Measurements from ENCODE around the gene SKI.
"Not testable (repeated sequence)": the region's sequence is repeated elsewhere in the genome, so short reads cannot be mapped to it uniquely, and the experiment has no call there.

SKI gene

DNA sequence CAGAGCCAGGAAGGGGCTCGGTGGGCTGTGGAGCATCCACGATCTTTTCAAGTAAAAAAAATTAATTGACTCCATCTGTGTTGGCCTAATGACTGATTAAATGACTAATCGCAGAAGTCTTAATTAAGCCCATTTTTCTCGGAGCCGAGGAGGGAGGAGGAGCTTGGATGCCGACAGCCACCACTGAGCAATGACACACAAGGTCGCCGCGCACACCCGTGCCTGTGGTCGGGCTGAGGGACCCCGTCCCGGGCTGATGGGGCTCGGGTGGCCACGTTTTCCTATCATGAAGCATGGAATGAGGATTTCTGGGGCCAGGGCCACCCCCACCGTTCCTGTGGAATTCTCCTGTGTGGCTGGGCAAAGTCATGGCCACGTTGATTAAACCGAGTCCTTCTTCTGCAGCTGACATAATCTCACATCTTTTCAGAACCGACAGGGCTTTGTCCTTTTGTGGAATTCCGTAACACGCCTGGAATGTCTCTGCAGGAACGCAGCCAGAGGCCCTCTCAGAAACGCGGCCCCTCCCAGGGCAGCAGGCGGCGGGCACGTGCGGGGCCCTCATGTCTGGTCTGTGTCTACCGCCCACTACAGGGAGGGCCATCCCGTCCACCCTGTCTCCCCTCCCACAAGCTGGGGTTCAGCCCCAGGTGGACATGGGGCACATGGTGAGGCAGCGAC, 102.5 kb downstream of the SKI start:
- no peak overlapping the region for H3K27ac ChIP-seq (replicated peaks; ENCODE audit: low read length)

DNA sequence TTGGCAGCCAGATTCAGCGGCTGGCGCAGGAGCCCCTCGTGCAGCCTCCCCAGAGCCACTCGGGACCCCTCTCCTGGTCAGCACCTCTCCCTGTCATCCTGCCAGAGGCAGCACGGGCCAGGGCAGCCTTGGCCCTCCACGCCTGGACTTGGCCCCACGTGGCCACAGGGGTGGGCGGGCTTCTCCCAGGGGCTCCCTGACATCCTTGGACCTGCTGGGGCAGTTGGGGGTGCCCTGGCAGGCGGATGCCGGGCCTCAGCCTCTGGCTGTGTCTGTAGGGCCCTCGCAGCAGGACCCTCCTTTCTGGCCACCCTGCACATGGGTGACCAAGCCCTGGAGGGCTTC, 103.1 kb downstream of the SKI start:
- no peak overlapping the region for H3K27ac ChIP-seq (replicated peaks; ENCODE audit: low read length)
- no peak overlapping the region for H3K4ac ChIP-seq (ENCODE audit: low read length)
- no peak overlapping the region for H2AFZ ChIP-seq (ENCODE audit: low read length)
- H2BK12ac ChIP-seq (ENCODE audit: low read length), result peak overlapping the region; percentile 46
- H3K79me1 ChIP-seq (ENCODE audit: low read depth, low read length), result no peaks in the 10 kb centered on the region
- no peak for DNase-seq (ENCODE audit: low spot score)
- no CpG with 5 or more reads among the region's 11 CpGs for WGBS, 2 donors (ENCODE audit: extremely low coverage in 2 of 2, insufficient read length in 2 of 2, insufficient replicate concordance in 1 of 2)
- H4K8ac ChIP-seq (ENCODE audit: low read depth, low read length), result no peak overlapping the region
- peak overlapping the region; percentile 72 for H2AK5ac ChIP-seq (ENCODE audit: low read depth, low read length)
- no peak overlapping the region for H3K4me3 ChIP-seq (ENCODE audit: low read length in 2 of 2)
- peak overlapping the region; percentile 8 for H3K23ac ChIP-seq (ENCODE audit: low read depth, low read length, poor library complexity)
- H3K36me3 ChIP-seq (replicated peaks in 1 of 2; ENCODE audit: control insufficient read depth in 2 of 2, insufficient read depth in 2 of 2, low read length in 2 of 2), result no peaks in the 10 kb centered on the region
- H4K91ac ChIP-seq (ENCODE audit: low read depth, low read length, poor library complexity), result no peak overlapping the region
- no peaks in the 10 kb centered on the region for H3K27me3 ChIP-seq (ENCODE audit: control insufficient read depth in 3 of 3, insufficient read depth in 3 of 3, low read depth in 1 of 3, low read length in 3 of 3)
- H3K4me1 ChIP-seq (ENCODE audit: control insufficient read depth in 2 of 2, insufficient read depth in 1 of 2, low read depth in 1 of 2, low read length in 2 of 2), result peaks cover 14 to 32% of the 10 kb centered on the region in 2 donors
- H3K9me3 ChIP-seq (replicated peaks in 1 of 2; ENCODE audit: control insufficient read depth in 2 of 2, insufficient read depth in 1 of 2, low read depth in 1 of 2, low read length in 2 of 2), result no peaks in the 10 kb centered on the region
- H2BK15ac ChIP-seq (ENCODE audit: low read length), result peak overlapping the region; percentile 92
- H2BK5ac ChIP-seq (ENCODE audit: low read length), result peak overlapping the region; percentile 87
- H2BK120ac ChIP-seq (ENCODE audit: low read depth, low read length), result no peak overlapping the region
- H3K9ac ChIP-seq (ENCODE audit: low read depth, low read length, poor library complexity), result no peak overlapping the region
- no peak overlapping the region for H3K4me2 ChIP-seq (ENCODE audit: insufficient read depth, low read length, poor library complexity, severe bottlenecking)
- peak overlapping the region; percentile 38 for H3K18ac ChIP-seq (ENCODE audit: low read length)
- no peak overlapping the region for H3K14ac ChIP-seq (ENCODE audit: low read length)

More for the DNA sequence above, 102.5 kb downstream of the SKI start:
- Histone ChIP-seq H3K27me3 (ENCODE audit: control insufficient read depth in 3 of 3, insufficient read depth in 3 of 3, low read depth in 1 of 3, low read length in 3 of 3) (no peaks in the 10 kb centered on the region), H2BK12ac (ENCODE audit: low read length) (no peak overlapping the region), H3K36me3 (replicated peaks in 1 of 2; ENCODE audit: control insufficient read depth in 2 of 2, insufficient read depth in 2 of 2, low read length in 2 of 2) (no peaks in the 10 kb centered on the region), H2AFZ (ENCODE audit: low read length) (no peak overlapping the region), H2AK5ac (ENCODE audit: low read depth, low read length) (peak overlapping the region; percentile 98), H3K23ac (ENCODE audit: low read depth, low read length, poor library complexity) (peak overlapping the region; percentile 65), H2BK120ac (ENCODE audit: low read depth, low read length) (peak overlapping the region; percentile 82), H3K4me1 (ENCODE audit: control insufficient read depth in 2 of 2, insufficient read depth in 1 of 2, low read depth in 1 of 2, low read length in 2 of 2) (peaks cover 14 to 33% of the 10 kb centered on the region in 2 donors), H3K9ac (ENCODE audit: low read depth, low read length, poor library complexity) (peak overlapping the region; percentile 12), H3K9me3 (replicated peaks in 1 of 2; ENCODE audit: control insufficient read depth in 2 of 2, insufficient read depth in 1 of 2, low read depth in 1 of 2, low read length in 2 of 2) (no peaks in the 10 kb centered on the region), H3K4me3 (ENCODE audit: low read length in 2 of 2) (no peak overlapping the region), H3K18ac (ENCODE audit: low read length) (peak overlapping the region; percentile 82), H3K4me2 (ENCODE audit: insufficient read depth, low read length, poor library complexity, severe bottlenecking) (no peak overlapping the region), H2BK15ac (ENCODE audit: low read length) (peak overlapping the region; percentile 92), H4K91ac (ENCODE audit: low read depth, low read length, poor library complexity) (no peak overlapping the region), H4K8ac (ENCODE audit: low read depth, low read length) (no peak overlapping the region), H3K14ac (ENCODE audit: low read length) (no peak overlapping the region), H3K79me1 (ENCODE audit: low read depth, low read length) (no peaks in the 10 kb centered on the region), H2BK5ac (ENCODE audit: low read length) (peak overlapping the region; percentile 87), H3K4ac (ENCODE audit: low read length) (no peak overlapping the region)
- no CpG with 5 or more reads among the region's 31 CpGs for WGBS, 2 donors (ENCODE audit: extremely low coverage in 2 of 2, insufficient read length in 2 of 2, insufficient replicate concordance in 1 of 2)
- DNase-seq (ENCODE audit: low spot score), result no peak

DNA sequence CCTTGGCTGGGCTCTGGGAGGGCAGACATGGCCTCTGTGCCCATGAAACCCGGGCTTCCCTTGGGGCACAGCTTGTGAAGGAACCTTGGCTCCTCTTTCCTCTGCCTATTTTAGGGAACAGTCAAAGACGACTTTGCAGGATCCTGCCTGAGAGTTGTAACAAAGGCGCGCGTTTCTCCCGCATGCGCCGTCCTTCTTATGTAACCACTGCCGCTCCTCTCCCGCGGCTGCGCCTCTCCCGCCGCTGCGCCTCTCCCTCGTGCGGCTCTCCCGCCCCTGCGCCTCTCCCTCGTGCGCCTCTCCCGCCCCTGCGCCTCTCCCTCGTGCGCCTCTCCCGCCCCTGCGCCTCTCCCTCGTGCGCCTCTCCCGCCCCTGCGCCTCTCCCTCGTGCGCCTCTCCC, 103.5 kb downstream of the SKI start:
- not testable (repeated sequence) for H3K4me3 ChIP-seq (ENCODE audit: low read length in 2 of 2); H3K9ac ChIP-seq (ENCODE audit: low read depth, low read length, poor library complexity); H3K4me2 ChIP-seq (ENCODE audit: insufficient read depth, low read length, poor library complexity, severe bottlenecking); H3K79me1 ChIP-seq (ENCODE audit: low read depth, low read length); H4K8ac ChIP-seq (ENCODE audit: low read depth, low read length); H3K9me3 ChIP-seq (replicated peaks in 1 of 2; ENCODE audit: control insufficient read depth in 2 of 2, insufficient read depth in 1 of 2, low read depth in 1 of 2, low read length in 2 of 2); H3K36me3 ChIP-seq (replicated peaks in 1 of 2; ENCODE audit: control insufficient read depth in 2 of 2, insufficient read depth in 2 of 2, low read length in 2 of 2); H2AFZ ChIP-seq (ENCODE audit: low read length); H3K14ac ChIP-seq (ENCODE audit: low read length); H2BK120ac ChIP-seq (ENCODE audit: low read depth, low read length); H3K27ac ChIP-seq (replicated peaks; ENCODE audit: low read length); DNase-seq (ENCODE audit: low spot score); H4K91ac ChIP-seq (ENCODE audit: low read depth, low read length, poor library complexity); H3K27me3 ChIP-seq (ENCODE audit: control insufficient read depth in 3 of 3, insufficient read depth in 3 of 3, low read depth in 1 of 3, low read length in 3 of 3)
- H2BK12ac ChIP-seq (ENCODE audit: low read length), result peak overlapping the region; percentile 46
- H3K4me1 ChIP-seq (ENCODE audit: control insufficient read depth in 2 of 2, insufficient read depth in 1 of 2, low read depth in 1 of 2, low read length in 2 of 2), result peaks cover 12 to 28% of the 10 kb centered on the region in 2 donors
- H3K18ac ChIP-seq (ENCODE audit: low read length), result peak overlapping the region; percentile 38
- WGBS, 2 donors (ENCODE audit: extremely low coverage in 2 of 2, insufficient read length in 2 of 2, insufficient replicate concordance in 1 of 2), result no CpG with 5 or more reads among the region's 33 CpGs
- peak overlapping the region; percentile 87 for H2BK5ac ChIP-seq (ENCODE audit: low read length)
- peak overlapping the region; percentile 92 for H2BK15ac ChIP-seq (ENCODE audit: low read length)
- peak overlapping the region; percentile 72 for H2AK5ac ChIP-seq (ENCODE audit: low read depth, low read length)
- H3K23ac ChIP-seq (ENCODE audit: low read depth, low read length, poor library complexity), result peak overlapping the region; percentile 8
- peak overlapping the region; percentile 66 for H3K4ac ChIP-seq (ENCODE audit: low read length)

DNA sequence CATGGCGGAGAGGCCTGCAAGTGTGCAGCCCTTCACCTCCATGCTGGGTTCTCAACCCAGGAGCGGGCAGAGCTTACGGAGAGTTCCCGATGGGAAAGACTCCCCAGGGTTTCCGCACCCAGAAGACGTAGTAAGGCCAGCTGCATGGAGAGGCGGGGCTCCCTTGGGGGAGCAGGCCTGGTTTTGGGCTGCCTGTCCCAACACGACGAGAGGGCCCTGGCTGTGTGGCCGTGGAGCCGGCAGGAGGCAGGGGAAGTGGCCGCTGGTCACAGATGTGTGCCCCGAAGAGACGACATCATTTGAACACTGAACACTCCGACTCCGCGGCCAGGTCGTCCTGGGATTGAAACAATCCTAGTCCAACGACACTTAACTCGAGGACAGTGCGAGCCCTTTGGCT, 106.2 kb downstream of the SKI start:
- peaks cover 11 to 23% of the 10 kb centered on the region in 2 donors for H3K4me1 ChIP-seq (ENCODE audit: control insufficient read depth in 2 of 2, insufficient read depth in 1 of 2, low read depth in 1 of 2, low read length in 2 of 2)
- peak overlapping the region; percentile 53 for H2BK5ac ChIP-seq (ENCODE audit: low read length)
- H3K79me1 ChIP-seq (ENCODE audit: low read depth, low read length), result no peaks in the 10 kb centered on the region
- no peak overlapping the region for H3K14ac ChIP-seq (ENCODE audit: low read length)
- H3K4ac ChIP-seq (ENCODE audit: low read length), result no peak overlapping the region
- H3K23ac ChIP-seq (ENCODE audit: low read depth, low read length, poor library complexity), result peak overlapping the region; percentile 73
- H3K9ac ChIP-seq (ENCODE audit: low read depth, low read length, poor library complexity), result no peak overlapping the region
- H4K8ac ChIP-seq (ENCODE audit: low read depth, low read length), result no peak overlapping the region
- peak overlapping the region; percentile 86 for H2AK5ac ChIP-seq (ENCODE audit: low read depth, low read length)
- no peak overlapping the region for H2BK120ac ChIP-seq (ENCODE audit: low read depth, low read length)
- no CpG with 5 or more reads among the region's 21 CpGs for WGBS, 2 donors (ENCODE audit: extremely low coverage in 2 of 2, insufficient read length in 2 of 2, insufficient replicate concordance in 1 of 2)
- H3K4me2 ChIP-seq (ENCODE audit: insufficient read depth, low read length, poor library complexity, severe bottlenecking), result no peak overlapping the region
- H3K36me3 ChIP-seq (replicated peaks in 1 of 2; ENCODE audit: control insufficient read depth in 2 of 2, insufficient read depth in 2 of 2, low read length in 2 of 2), result no peaks in the 10 kb centered on the region
- no peaks in the 10 kb centered on the region for H3K9me3 ChIP-seq (replicated peaks in 1 of 2; ENCODE audit: control insufficient read depth in 2 of 2, insufficient read depth in 1 of 2, low read depth in 1 of 2, low read length in 2 of 2)
- H2BK12ac ChIP-seq (ENCODE audit: low read length), result no peak overlapping the region
- H3K4me3 ChIP-seq (ENCODE audit: low read length in 2 of 2), result no peak overlapping the region
- no peak overlapping the region for H3K18ac ChIP-seq (ENCODE audit: low read length)
- H2AFZ ChIP-seq (ENCODE audit: low read length), result no peak overlapping the region
- DNase-seq (ENCODE audit: low spot score), result no peak
- H2BK15ac ChIP-seq (ENCODE audit: low read length), result no peak overlapping the region
- H4K91ac ChIP-seq (ENCODE audit: low read depth, low read length, poor library complexity), result no peak overlapping the region
- H3K27ac ChIP-seq (replicated peaks; ENCODE audit: low read length), result no peak overlapping the region
- H3K27me3 ChIP-seq (ENCODE audit: control insufficient read depth in 3 of 3, insufficient read depth in 3 of 3, low read depth in 1 of 3, low read length in 3 of 3), result no peaks in the 10 kb centered on the region

Data from neuronal stem cell (in vitro differentiated cells).